Naive B cell (primary cell): ENCODE results near the gene COA6. TPM values are rescaled to one million over a fixed set of nuclear protein-coding genes. Genes with fewer than 3 reads are reported as not detected.

ENCODE experiments used
- ATAC-seq, 2 donors: fragments of 150-1000 bp; cut with Tn5 transposase; 2 replicates each; pipeline ENCODE4 v1.10.0; 2021; ENCODE audit warnings: low read depth in 2 of 2, mild to moderate bottlenecking in 2 of 2, moderate library complexity in 2 of 2
- DNase-seq: peaks from one replicate; pipeline ENCODE4 v3.0.0; 2022
- H3K27ac Mint-ChIP-seq, 6 donors: one replicate each; pipeline ENCODE4 v1.8.0; 2020 to 2022; ENCODE audit warnings: mild to moderate bottlenecking in 6 of 6, mixed read lengths in 6 of 6, moderate library complexity in 5 of 6, inconsistent platforms in 2 of 6
- H3K27me3 Mint-ChIP-seq, 3 donors: one replicate each; pipeline ENCODE4 v1.8.0; 2021 to 2022; ENCODE audit warnings: mixed read lengths in 3 of 3, mild to moderate bottlenecking in 1 of 3
- H3K36me3 Mint-ChIP-seq, 2 donors: one replicate each; pipeline ENCODE4 v1.8.0; 2020 to 2022; ENCODE audit warnings: mixed read lengths in 2 of 2, inconsistent platforms in 1 of 2, mild to moderate bottlenecking in 1 of 2
- H3K4me1 Mint-ChIP-seq, 3 donors: one replicate each; pipeline ENCODE4 v1.8.0; 2020 to 2022; ENCODE audit warnings: mixed read lengths in 3 of 3, inconsistent platforms in 1 of 3, mild to moderate bottlenecking in 1 of 3, moderate library complexity in 1 of 3
- H3K4me3 Mint-ChIP-seq, 8 donors: one replicate each; pipeline ENCODE4 v1.8.0; 2020 to 2022; ENCODE audit warnings: mild to moderate bottlenecking in 8 of 8, mixed read lengths in 8 of 8, moderate library complexity in 8 of 8, inconsistent platforms in 2 of 8
- H3K9me3 Mint-ChIP-seq, 7 donors: one replicate each; pipeline ENCODE4 v1.8.0; 2020 to 2022; ENCODE audit warnings: mixed read lengths in 7 of 7, mild to moderate bottlenecking in 5 of 7, inconsistent platforms in 2 of 7, moderate library complexity in 1 of 7
- polyA plus RNA-seq, 6 donors: library from polyadenylated mRNA; unstranded; fragments of 300-500 nt; fragmentation: Illumina TruSeq; gene quantifications; one replicate each; pipeline ENCODE4 v1.2.3, GENCODE V29; 2021; ENCODE audit warnings: low read depth in 6 of 6

COA6 gene
- polyA plus RNA-seq, 6 donors from 2014 or later = 25.2 to 32.8 (median 28.9) TPM

- Mint-ChIP-seq H3K36me3 (peaks cover 4 to 6% of the 10 kb centered on the region in 2 donors), H3K27ac (peak overlapping the region in 4 of 6 donors; percentile 3 to 74 (median 30)), H3K4me3 (peak overlapping the region in 1 of 8 donors; percentile 5), H3K27me3 (no peaks in the 10 kb centered on the region), H3K9me3 (peaks cover 0 to 2% (median 0%) of the 10 kb centered on the region in 7 donors), H3K4me1 (peaks cover 22 to 36% (median 34%) of the 10 kb centered on the region in 3 donors)
- ATAC-seq (no peak), DNase-seq (no peak)
Measured at GRCh38 chr1:234401658-234402057, 28.4 kb downstream of the COA6 start.

DNA sequence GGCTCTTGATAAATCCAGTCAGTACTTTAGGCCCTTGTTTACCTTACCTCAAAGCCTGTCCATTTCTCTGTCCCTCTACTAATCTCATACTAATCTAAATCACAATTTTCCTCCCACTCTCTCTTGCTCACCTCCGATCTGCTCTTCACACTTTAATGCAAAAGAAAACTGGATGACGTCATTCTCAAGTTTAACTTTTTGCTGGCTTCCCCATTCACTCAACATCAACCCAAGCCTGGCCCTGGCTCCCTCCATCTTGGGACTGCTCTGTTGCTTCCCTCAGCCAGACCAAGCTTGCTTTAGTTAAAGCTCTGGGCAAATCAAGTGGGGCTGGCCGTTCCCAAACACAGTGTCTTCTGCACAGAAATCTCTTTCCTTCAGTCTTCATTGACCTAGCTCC is 29.7 kb downstream of the COA6 start:
- no peaks in the 10 kb centered on the region for H3K9me3 Mint-ChIP-seq
- H3K36me3 Mint-ChIP-seq = peaks cover 0 to 6% of the 10 kb centered on the region in 2 donors
- DNase-seq = no peak
- no peaks in the 10 kb centered on the region for H3K27me3 Mint-ChIP-seq
- peak overlapping the region in 2 of 6 donors; percentile 2 to 43 for H3K27ac Mint-ChIP-seq
- peaks cover 22 to 34% (median 32%) of the 10 kb centered on the region in 3 donors for H3K4me1 Mint-ChIP-seq
- ATAC-seq = no peak
- no peak overlapping the region for H3K4me3 Mint-ChIP-seq

DNA sequence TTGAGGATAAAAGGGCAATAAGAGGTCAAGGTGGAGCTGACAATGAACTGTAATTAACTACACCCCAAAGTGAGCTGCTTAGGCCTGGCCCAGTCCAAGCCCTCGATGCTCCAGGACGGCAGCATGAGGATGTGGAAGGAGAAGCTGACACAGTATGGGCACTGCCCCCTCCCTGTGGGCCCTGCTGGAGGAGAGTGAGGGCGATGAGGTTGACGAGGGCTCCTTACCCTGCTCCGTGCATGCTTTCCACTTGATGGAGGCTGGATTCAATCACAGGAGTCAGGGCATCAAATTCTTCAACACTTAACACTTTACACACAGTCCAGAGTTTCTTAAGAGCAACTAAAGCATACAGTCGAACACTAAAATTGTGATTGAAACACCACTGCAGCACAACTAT is 32.4 kb downstream of the COA6 start:
- ATAC-seq (no peak), DNase-seq (no peak)
- H3K4me1 Mint-ChIP-seq = peaks cover 11 to 16% (median 14%) of the 10 kb centered on the region in 3 donors
- H3K4me3 Mint-ChIP-seq = no peak overlapping the region
- no peaks in the 10 kb centered on the region for H3K27me3 Mint-ChIP-seq
- H3K27ac Mint-ChIP-seq = no peak overlapping the region
- H3K9me3 Mint-ChIP-seq = no peaks in the 10 kb centered on the region
- peaks cover 0 to 15% of the 10 kb centered on the region in 2 donors for H3K36me3 Mint-ChIP-seq

DNA sequence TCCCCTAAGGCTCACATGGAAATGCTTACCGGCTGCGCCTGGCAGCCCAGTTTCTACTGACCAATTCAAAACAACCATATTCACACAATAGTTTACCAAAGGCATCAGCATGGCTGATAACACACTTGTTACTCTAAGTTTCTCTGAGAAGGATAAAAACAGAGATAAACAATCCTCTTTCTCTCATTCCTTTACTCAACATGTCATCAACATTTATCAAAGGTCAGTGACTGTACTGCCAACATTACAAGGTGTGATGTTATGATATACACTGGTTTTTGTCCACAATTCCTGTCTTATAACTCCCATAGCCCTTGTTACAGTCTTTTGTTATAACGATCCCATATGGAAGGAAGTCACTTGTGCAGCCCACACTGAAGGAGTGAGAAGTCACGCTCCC is 33.6 kb downstream of the COA6 start:
- H3K27ac Mint-ChIP-seq = no peak overlapping the region
- no peak overlapping the region for H3K4me3 Mint-ChIP-seq
- H3K9me3 Mint-ChIP-seq = no peaks in the 10 kb centered on the region
- DNase-seq = no peak
- H3K36me3 Mint-ChIP-seq = peaks cover 0 to 19% of the 10 kb centered on the region in 2 donors
- no peaks in the 10 kb centered on the region for H3K27me3 Mint-ChIP-seq
- H3K4me1 Mint-ChIP-seq = peaks cover 2 to 7% (median 2%) of the 10 kb centered on the region in 3 donors
- ATAC-seq = no peak

- DNase-seq (no peak), ATAC-seq (no peak)
- Mint-ChIP-seq H3K4me1 (no peaks in the 10 kb centered on the region), H3K36me3 (peaks cover 17% of the 10 kb centered on the region in 2 donors), H3K4me3 (no peak overlapping the region), H3K27me3 (no peaks in the 10 kb centered on the region), H3K9me3 (no peaks in the 10 kb centered on the region), H3K27ac (no peak overlapping the region)
Measured at GRCh38 chr1:234408757-234409156, 35.5 kb downstream of the COA6 start.

DNA sequence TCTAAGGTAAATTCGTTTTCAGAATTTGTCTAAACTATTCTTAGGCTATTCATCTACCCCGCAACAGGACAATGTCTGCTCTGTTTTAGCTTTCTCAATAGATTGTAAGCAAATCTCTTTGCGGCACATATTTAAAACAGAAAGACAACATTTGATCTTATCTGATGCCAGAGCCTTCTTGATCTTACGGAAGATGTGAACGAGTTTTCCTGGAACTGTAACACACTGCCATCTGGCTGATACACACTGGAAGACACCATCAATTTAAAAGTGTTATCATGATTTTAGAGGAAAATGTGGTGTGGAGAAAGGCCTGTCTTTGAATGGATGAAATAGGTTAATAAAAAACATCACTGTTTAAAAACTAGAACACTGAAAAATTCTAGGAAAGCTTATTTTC is 36.1 kb downstream of the COA6 start:
- Mint-ChIP-seq H3K4me1 (no peaks in the 10 kb centered on the region), H3K4me3 (no peak overlapping the region), H3K36me3 (peaks cover 17 to 22% of the 10 kb centered on the region in 2 donors), H3K9me3 (no peaks in the 10 kb centered on the region), H3K27me3 (no peaks in the 10 kb centered on the region), H3K27ac (no peak overlapping the region)
- ATAC-seq (no peak), DNase-seq (no peak)

DNA sequence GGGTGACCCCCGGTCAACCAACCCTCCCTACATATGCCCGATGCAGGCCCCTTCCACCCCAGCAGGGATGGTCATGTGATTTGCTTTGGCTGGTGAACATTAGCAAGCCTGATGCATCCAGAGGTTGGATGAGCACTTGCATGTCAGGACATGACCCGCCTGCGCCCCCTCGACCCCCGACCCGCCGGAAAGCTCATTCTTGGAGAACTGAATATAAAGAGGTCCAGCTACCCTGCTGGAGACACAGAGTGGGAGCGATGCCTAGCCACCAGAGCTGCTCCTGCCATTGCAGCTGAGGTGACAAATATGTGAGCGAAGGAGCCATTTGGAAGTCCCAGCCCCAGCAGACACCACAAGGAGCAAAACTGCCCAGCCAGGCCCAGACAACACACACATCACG is 39.6 kb downstream of the COA6 start:
- Mint-ChIP-seq H3K36me3 (peaks cover 36 to 41% of the 10 kb centered on the region in 2 donors), H3K4me3 (no peak overlapping the region), H3K4me1 (no peaks in the 10 kb centered on the region), H3K27me3 (no peaks in the 10 kb centered on the region), H3K27ac (peak overlapping the region in 1 of 6 donors; percentile 47), H3K9me3 (no peaks in the 10 kb centered on the region)
- no peak for ATAC-seq
- no peak for DNase-seq

GRCh38 chr1:234413485-234413884 is 40.2 kb downstream of the COA6 start:
- H3K4me1 Mint-ChIP-seq = no peaks in the 10 kb centered on the region
- H3K9me3 Mint-ChIP-seq = no peaks in the 10 kb centered on the region
- H3K4me3 Mint-ChIP-seq = no peak overlapping the region
- H3K27ac Mint-ChIP-seq = peak overlapping the region in 2 of 6 donors; percentile 10 to 34
- DNase-seq (no peak), ATAC-seq (no peak)
- no peaks in the 10 kb centered on the region for H3K27me3 Mint-ChIP-seq
- H3K36me3 Mint-ChIP-seq = peaks cover 36 to 41% of the 10 kb centered on the region in 2 donors

DNA sequence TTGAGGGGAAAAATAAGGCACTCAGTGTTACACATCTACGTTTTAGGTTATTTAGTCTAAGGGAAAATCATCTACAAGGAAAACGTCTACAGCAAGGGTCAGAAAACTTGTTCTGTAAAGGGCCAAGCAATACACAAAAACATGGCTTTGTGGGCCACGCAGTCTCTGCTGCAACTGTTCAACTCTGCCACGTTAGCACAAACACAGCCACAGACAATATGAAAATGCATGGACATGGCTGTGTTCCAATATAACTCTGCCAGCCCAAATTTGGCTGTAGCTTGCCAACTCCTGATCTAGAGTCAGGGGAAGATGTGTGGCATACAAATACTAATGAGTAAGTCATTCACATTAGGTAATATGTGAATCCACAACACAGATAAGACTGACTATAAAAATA is 40.7 kb downstream of the COA6 start:
- H3K4me1 Mint-ChIP-seq = no peaks in the 10 kb centered on the region
- H3K27me3 Mint-ChIP-seq = no peaks in the 10 kb centered on the region
- ATAC-seq = no peak
- no peak overlapping the region for H3K27ac Mint-ChIP-seq
- no peak for DNase-seq
- H3K36me3 Mint-ChIP-seq = peaks cover 36 to 41% of the 10 kb centered on the region in 2 donors
- no peak overlapping the region for H3K4me3 Mint-ChIP-seq
- no peaks in the 10 kb centered on the region for H3K9me3 Mint-ChIP-seq

DNA sequence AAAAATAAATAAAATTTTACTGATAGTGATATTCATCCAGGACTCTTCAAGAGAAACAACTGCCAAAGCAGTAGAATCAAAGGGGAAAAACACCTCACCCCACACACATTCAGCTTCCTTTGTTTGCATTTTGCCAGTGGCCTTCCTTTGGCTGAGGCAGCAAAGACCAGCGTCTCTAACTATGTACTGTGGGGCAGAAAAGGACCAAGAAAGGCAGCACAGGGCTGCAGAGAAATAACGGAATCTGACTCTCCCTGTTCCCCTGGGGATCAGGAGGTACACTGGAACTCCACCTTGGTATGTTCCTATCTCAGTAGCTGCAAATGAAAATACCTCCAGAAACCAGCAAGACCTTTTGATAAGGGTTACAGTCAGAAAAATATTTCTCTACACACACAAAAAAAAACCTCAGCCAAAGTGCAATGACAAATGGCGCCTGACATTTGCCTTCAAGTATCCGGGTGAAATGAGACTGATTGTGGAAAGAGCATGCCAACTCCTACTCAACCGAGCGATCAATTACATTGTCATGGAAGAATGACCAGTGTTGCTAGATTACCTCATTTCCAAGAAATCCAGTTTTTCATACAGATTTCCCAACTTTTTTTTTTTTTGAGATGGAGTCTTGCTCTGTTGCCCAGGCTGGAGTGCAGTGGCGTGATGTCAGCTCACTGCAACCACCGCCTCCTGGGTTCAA is 54.8 kb downstream of the COA6 start:
- ATAC-seq (no peak), DNase-seq (no peak)
- Mint-ChIP-seq H3K4me1 (no peaks in the 10 kb centered on the region), H3K36me3 (peaks cover 8 to 32% of the 10 kb centered on the region in 2 donors), H3K9me3 (no peaks in the 10 kb centered on the region), H3K4me3 (no peak overlapping the region), H3K27me3 (no peaks in the 10 kb centered on the region), H3K27ac (peak overlapping the region in 1 of 6 donors; percentile 84)

DNA sequence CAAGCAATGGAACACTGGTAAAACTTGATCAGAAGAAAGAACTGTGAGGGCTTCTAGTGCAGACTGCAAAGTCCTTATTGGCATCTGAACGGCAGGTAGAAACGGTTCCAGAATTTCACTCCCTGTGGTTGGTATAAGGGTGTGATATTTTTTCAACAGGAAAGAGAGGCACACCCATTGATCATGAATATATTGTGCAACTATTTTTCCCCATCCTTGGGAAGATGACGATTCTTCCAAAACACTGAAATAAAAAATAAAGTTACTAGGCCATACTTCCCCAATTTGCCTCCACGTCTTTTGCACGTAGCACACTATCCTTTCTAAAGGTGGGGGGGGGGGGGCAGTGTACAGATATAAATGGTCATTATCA is 56.2 kb downstream of the COA6 start:
- H3K27ac Mint-ChIP-seq = no peak overlapping the region
- DNase-seq (no peak), ATAC-seq (no peak)
- no peaks in the 10 kb centered on the region for H3K27me3 Mint-ChIP-seq
- no peak overlapping the region for H3K4me3 Mint-ChIP-seq
- H3K9me3 Mint-ChIP-seq = no peaks in the 10 kb centered on the region
- peaks cover 14 to 38% of the 10 kb centered on the region in 2 donors for H3K36me3 Mint-ChIP-seq
- no peaks in the 10 kb centered on the region for H3K4me1 Mint-ChIP-seq

DNA sequence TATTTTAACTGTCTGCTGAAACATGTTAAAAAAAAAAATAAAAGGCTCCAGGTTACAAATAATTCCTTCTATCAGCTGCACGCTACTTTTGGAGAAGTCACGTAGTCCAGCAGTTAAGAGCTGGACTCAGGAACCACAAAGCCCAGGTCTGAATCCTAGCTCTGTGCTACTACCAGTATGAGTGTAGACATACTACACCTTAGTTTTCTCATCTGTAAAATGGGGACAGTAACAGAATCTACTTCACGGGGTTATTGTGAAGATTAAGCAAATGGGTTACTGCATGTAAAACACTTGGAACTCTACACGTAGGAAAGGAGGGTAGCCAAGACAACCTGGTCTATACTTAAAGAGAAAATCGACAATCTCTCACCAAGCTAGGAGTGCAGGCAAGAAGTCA is 57.4 kb downstream of the COA6 start:
- Mint-ChIP-seq H3K4me1 (no peaks in the 10 kb centered on the region), H3K27ac (peak overlapping the region in 1 of 6 donors; percentile 49), H3K4me3 (no peak overlapping the region), H3K9me3 (no peaks in the 10 kb centered on the region), H3K27me3 (no peaks in the 10 kb centered on the region), H3K36me3 (peaks cover 21 to 42% of the 10 kb centered on the region in 2 donors)
- no peak for DNase-seq
- ATAC-seq = no peak

DNA sequence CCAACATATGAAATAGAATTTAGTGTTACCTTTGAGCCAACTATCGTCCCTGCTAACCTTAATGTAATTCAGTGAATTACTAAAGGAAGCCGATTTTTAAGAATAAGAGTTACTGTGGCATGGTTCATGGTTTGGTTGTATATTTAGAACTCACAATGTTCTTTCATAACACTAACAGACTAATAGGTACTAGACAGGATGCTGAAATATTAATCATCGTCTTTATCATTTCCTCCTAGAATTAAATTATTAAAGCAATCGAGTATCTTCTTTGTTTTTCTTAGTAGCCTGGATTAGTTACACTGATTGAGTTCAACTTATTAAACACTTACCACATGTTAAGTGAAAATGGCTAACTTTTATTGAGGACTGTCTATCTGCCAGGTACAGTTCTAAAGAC is 58.0 kb downstream of the COA6 start:
- Mint-ChIP-seq H3K4me3 (no peak overlapping the region), H3K27me3 (no peaks in the 10 kb centered on the region), H3K27ac (no peak overlapping the region), H3K9me3 (no peaks in the 10 kb centered on the region), H3K36me3 (peaks cover 21 to 42% of the 10 kb centered on the region in 2 donors), H3K4me1 (no peaks in the 10 kb centered on the region)
- DNase-seq (no peak), ATAC-seq (no peak)

DNA sequence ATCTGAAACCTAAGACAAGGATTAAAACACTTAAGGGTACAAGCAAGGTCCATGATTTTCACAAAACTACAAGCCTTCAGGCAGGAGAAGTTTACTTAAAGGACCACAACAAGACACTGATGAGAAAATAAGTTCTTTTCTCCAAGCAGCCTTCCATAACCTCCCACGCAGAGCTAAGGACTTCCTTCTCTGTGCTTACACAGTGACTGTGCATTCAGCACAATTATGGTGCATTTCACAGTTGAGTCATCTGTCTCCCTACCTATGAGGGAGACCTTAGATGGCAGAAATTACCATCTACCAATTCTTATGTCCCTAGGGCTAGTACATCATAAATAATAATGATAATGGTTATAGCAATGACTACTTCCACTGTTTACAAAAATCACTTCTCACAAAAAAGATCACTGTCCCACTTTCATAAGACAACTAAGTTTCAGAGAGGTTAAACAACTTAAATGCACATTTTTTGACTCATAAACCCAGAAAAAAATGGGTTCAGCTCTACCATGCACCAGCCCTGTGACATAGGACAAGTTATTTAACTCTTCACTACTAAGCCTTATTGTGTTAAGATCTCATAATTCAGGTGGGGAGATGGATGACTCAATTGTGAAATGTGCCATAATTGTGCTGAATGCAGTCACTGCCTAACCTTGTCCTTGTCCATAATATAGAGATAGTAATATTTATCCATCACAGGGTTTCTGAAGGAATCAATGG is 60.5 kb downstream of the COA6 start:
- DNase-seq (no peak), ATAC-seq (no peak)
- peaks cover 0 to 4% (median 0%) of the 10 kb centered on the region in 7 donors for H3K9me3 Mint-ChIP-seq
- no peak overlapping the region for H3K27ac Mint-ChIP-seq
- peaks cover 28 to 54% of the 10 kb centered on the region in 2 donors for H3K36me3 Mint-ChIP-seq
- H3K27me3 Mint-ChIP-seq = no peaks in the 10 kb centered on the region
- no peak overlapping the region for H3K4me3 Mint-ChIP-seq
- peaks cover 0 to 4% (median 0%) of the 10 kb centered on the region in 3 donors for H3K4me1 Mint-ChIP-seq
